AG09319 (cell line): Measurements from ENCODE around the gene ELL.

Source experiments
- DNase-seq: peaks from one replicate; pipeline ENCODE4 v3.0.0-alpha.2; 2010; ENCODE audit warnings: low read depth; ENCODE audit errors: extremely low read depth
- CTCF ChIP-seq: IDR thresholded peaks from 2 replicates; pipeline ENCODE4 v1.5.1; 2011; ENCODE audit warnings: low read depth, mild to moderate bottlenecking, inconsistent platforms, low read length, moderate library complexity

ELL gene

GRCh38 chr19:18436671-18437490 is 85.0 kb downstream of the ELL start:
- no peak for TF ChIP-seq CTCF
- no peak for DNase-seq

GRCh38 chr19:18435842-18436670 is 85.8 kb downstream of the ELL start:
- no peak for DNase-seq
- TF ChIP-seq CTCF = no peak

GRCh38 chr19:18435178-18435841 is 86.6 kb downstream of the ELL start:
- no peak for DNase-seq
- no peak for TF ChIP-seq CTCF

GRCh38 chr19:18434411-18435175 is 87.3 kb downstream of the ELL start:
- DNase-seq = no peak

GRCh38 chr19:18433735-18434398 is 88.0 kb downstream of the ELL start:
- no peak for DNase-seq
- TF ChIP-seq CTCF = no peak

More at GRCh38 chr19:18434411-18435175, 87.3 kb downstream of the ELL start:
- no peak for TF ChIP-seq CTCF

- no peak for DNase-seq
Measured at GRCh38 chr19:18433015-18433691, 88.7 kb downstream of the ELL start.

More at GRCh38 chr19:18433015-18433691, 88.7 kb downstream of the ELL start:
- TF ChIP-seq CTCF = no peak
